PFSK-1 (cell line): Measurements from ENCODE around the gene FSTL4.
A peak's percentile ranks its signal among the peaks of the same experiment; 100 is the strongest.

Source experiments
- FOXP2 ChIP-seq: optimal IDR thresholded peaks from 2 replicates; pipeline ENCODE3; 2011; ENCODE audit warnings: borderline replicate concordance, control low read depth, inconsistent platforms; ENCODE audit not compliant: insufficient read depth; ENCODE audit errors: extremely low read length, extremely low read depth
- POLR2AphosphoS5 ChIP-seq: IDR thresholded peaks from 2 replicates; pipeline ENCODE4 v1.6.1; 2012; ENCODE audit warnings: low read depth, mild to moderate bottlenecking, control low read depth, low read length, moderate library complexity
- REST ChIP-seq, 2 experiments: IDR thresholded peaks; 2 replicates each; pipeline versions ENCODE4 v1.6.1 to v1.8.0; 2011 to 2012; ENCODE audit warnings: low read depth in 2 of 2, low read length in 2 of 2, control low read depth in 1 of 2, inconsistent platforms in 1 of 2, mild to moderate bottlenecking in 1 of 2, moderate library complexity in 1 of 2; ENCODE audit not compliant: insufficient read depth in 1 of 2
- SIN3A ChIP-seq: IDR thresholded peaks from 2 replicates; pipeline ENCODE4 v1.6.1; 2012; ENCODE audit warnings: mild to moderate bottlenecking, low read length, moderate library complexity, borderline replicate concordance; ENCODE audit not compliant: insufficient read depth
- TAF1 ChIP-seq: IDR thresholded peaks from 2 replicates; pipeline ENCODE4 v1.6.1; 2012; ENCODE audit warnings: low read length, control low read depth, borderline replicate concordance; ENCODE audit not compliant: insufficient read depth

Gene FSTL4

GRCh38 chr5:133554279-133554678 is 58.1 kb downstream of the FSTL4 start:
- TF ChIP-seq SIN3A (no peak), REST (IDR thresholded peaks at IDR 0.05; ENCODE audit: insufficient read depth in 1 of 2, low read depth in 2 of 2, low read length in 2 of 2) (peak in 1 of 2 experiments; percentile 73; a peak in 1 of 4 replicates)

DNA sequence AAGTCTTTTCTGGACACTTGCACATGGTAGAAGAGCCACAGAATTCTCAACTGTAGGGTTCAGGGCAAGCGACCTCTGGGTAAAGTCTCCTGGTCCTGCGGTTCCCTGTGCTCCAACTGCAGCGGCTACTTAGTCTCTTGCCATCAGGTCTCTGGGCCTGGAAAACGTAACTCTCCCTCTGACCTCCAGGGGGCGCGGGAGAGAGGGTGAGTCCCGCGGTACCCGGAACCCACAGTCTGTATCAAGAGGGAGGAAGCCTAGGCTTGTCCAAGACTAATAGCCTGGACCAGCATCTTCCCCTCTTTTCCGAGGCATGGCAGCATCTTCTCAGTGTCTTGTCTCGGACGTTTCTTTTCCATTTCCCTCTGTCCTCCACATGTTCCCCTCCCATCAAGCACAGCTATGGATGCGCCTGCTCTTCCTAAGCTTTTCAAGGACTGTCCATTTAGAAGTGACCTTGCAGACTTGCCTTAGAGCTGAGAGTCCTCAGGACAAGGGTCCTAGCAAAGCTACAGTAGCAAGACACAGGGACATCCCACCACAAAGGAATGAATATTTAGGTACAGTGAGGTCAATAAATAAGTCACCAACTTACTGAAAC is 59.3 kb downstream of the FSTL4 start:
- TF ChIP-seq POLR2AphosphoS5 (no peak), REST (IDR thresholded peaks at IDR 0.05; ENCODE audit: insufficient read depth in 1 of 2, low read depth in 2 of 2, low read length in 2 of 2) (peak in 1 of 2 experiments; percentile 35; a peak in 1 of 4 replicates)

DNA sequence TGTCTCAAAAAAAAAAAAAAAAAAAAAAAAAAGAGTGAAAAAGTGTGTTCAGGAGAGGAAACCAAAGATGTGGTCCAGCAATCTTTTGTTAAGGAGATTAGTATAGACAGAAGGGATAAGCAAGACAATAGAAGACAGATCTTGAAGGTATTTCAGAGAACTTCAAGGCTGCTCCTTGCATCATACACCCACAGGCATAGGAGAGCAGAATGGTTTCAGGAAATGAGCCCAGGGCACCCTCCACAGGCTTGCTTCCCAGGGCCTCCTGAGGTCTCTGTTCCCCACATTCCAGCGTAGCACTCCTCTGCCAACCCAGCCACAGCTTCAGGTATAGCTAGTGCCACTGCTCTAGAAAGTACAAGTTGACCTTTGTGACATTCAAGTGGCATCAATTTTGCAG is 65.8 kb downstream of the FSTL4 start:
- TF ChIP-seq POLR2AphosphoS5 (no peak), REST (IDR thresholded peaks at IDR 0.05; ENCODE audit: insufficient read depth in 1 of 2, low read depth in 2 of 2, low read length in 2 of 2) (no peak), FOXP2 (no peak), SIN3A (no peak), TAF1 (no peak)

DNA sequence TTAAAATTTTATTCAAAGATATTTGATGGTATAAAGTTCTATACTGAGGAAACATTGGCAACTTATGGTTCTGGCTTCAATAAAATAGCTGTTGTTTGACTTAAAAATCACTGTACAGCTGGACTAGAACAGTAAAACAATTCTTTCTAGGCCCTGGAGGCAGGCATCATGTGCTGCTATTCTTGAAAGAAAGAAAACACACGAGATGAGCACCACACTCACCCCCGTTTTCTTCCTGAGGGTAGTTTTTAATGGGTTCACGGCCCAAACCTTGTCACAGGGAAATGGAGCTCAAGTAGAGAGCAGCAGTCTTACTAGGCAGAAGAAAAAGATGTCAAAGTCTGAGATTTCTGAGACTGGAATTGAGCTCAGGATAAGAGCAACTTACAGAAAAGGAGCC is 68.0 kb downstream of the FSTL4 start:
- TF ChIP-seq FOXP2, result no peak
- no peak for TF ChIP-seq TAF1
- no peak for TF ChIP-seq SIN3A
- TF ChIP-seq POLR2AphosphoS5, result no peak
- no peak for TF ChIP-seq REST (IDR thresholded peaks at IDR 0.05; ENCODE audit: insufficient read depth in 1 of 2, low read depth in 2 of 2, low read length in 2 of 2)

DNA sequence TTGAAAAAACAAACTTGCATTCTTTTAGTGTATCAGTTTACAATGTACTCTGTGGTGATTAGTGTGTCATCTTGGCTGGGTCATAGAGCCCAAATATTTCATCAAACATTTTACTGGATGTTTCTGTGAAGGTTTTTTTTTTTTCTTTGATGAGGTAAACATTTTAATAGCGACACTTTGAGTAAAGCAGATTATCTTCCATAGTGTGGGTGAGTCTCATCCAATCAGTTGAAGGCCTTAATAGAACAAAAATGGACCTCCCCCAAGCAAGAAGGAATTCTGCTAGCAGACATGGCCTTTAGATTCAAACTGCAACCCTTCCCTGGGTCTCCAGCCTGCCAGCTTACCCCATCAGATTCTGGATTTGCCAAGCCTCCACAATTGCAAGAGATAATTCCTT is 72.5 kb downstream of the FSTL4 start:
- TF ChIP-seq TAF1, result no peak
- no peak for TF ChIP-seq POLR2AphosphoS5
- no peak for TF ChIP-seq SIN3A
- no peak for TF ChIP-seq REST (IDR thresholded peaks at IDR 0.05; ENCODE audit: insufficient read depth in 1 of 2, low read depth in 2 of 2, low read length in 2 of 2)
- TF ChIP-seq FOXP2, result no peak
